Smooth muscle cell (in vitro differentiated cells): ENCODE data around the gene CTDSPL. TPM values are rescaled to one million over a fixed set of nuclear protein-coding genes. Genes with fewer than 3 reads are reported as not detected.

Experiments
- DNase-seq: peaks from one replicate; lab custom pipeline; 2025; ENCODE audit not compliant: unreplicated experiment; lab: John Stamatoyannopoulos, UW
- H2AFZ ChIP-seq: fragments of 200-600 bp; sonication (generic); 2 replicates; pipeline ENCODE4 v1.6.0; 2016; ENCODE audit warnings: antibody characterized with exemption, low read depth, mild to moderate bottlenecking
- H3F3A ChIP-seq: fragments of 200-600 bp; sonication (generic); 2 replicates; pipeline ENCODE4 v1.6.0; 2017; ENCODE audit warnings: antibody characterized with exemption, low read depth
- H3K27ac ChIP-seq: fragments of 200-600 bp; sonication (generic); 2 replicates; pipeline ENCODE4 v1.5.1; 2016; ENCODE audit warnings: low read depth, mild to moderate bottlenecking
- H3K27me3 ChIP-seq: fragments of 200-600 bp; sonication (generic); 2 replicates; pipeline ENCODE4 v1.6.1; 2016; ENCODE audit warnings: low read depth, mild to moderate bottlenecking
- H3K36me3 ChIP-seq: fragments of 200-600 bp; sonication (generic); 2 replicates; pipeline ENCODE4 v1.5.1; 2016; ENCODE audit warnings: low read depth
- H3K4me1 ChIP-seq: fragments of 200-600 bp; sonication (generic); 2 replicates; pipeline ENCODE4 v1.5.1; 2016; ENCODE audit warnings: low read depth
- H3K4me2 ChIP-seq: fragments of 200-600 bp; sonication (generic); 2 replicates; pipeline ENCODE4 v1.6.0; 2016; ENCODE audit warnings: mild to moderate bottlenecking
- H3K4me3 ChIP-seq: fragments of 200-600 bp; sonication (generic); 2 replicates; pipeline ENCODE4 v1.5.1; 2016; ENCODE audit warnings: mild to moderate bottlenecking
- H3K79me2 ChIP-seq: fragments of 200-600 bp; sonication (generic); 2 replicates; pipeline ENCODE4 v1.6.0; 2016; ENCODE audit warnings: low read depth, mild to moderate bottlenecking
- H3K9ac ChIP-seq: fragments of 200-600 bp; sonication (generic); 2 replicates; pipeline ENCODE4 v1.6.0; 2016; ENCODE audit warnings: low read depth
- H3K9me3 ChIP-seq: fragments of 200-600 bp; sonication (generic); replicated peaks from 2 replicates; pipeline ENCODE4 v1.5.1; 2016; ENCODE audit warnings: low read depth
- H4K20me1 ChIP-seq: fragments of 200-600 bp; sonication (generic); 2 replicates; pipeline ENCODE4 v1.6.0; 2016; ENCODE audit warnings: low read depth
- WGBS: methylation state at CpG from one replicate; pipeline ENCODE4 v1.1.7; 2016; ENCODE audit warnings: low lambda C conversion rate; 5-methylcytosine and 5-hydroxymethylcytosine counted together
- polyA plus RNA-seq: library from polyadenylated mRNA; unstranded; fragments of >200 nt; fragmentation: Nextera tagmentation; extraction: Ambion mirVana; gene quantifications from 2 replicates; pipeline ENCODE4 v1.2.1, GENCODE V29; 2016
- total RNA-seq: library from RNA; depleted of rRNA; stranded (reverse); fragments of >200 nt; gene quantifications from 2 replicates; pipeline ENCODE4 v1.2.3, GENCODE V29; 2014
- TF ChIP-seq, protein P1 (sequence below): fragments of 200-600 bp; sonication (generic); IDR thresholded peaks from 2 replicates; pipeline ENCODE4 v1.5.1; 2017; ENCODE audit warnings: borderline replicate concordance, mild to moderate bottlenecking, antibody characterized with exemption; ENCODE audit not compliant: insufficient read depth, poor library complexity, severe bottlenecking

CTDSPL gene
- total and polyA plus RNA-seq, 2 experiments from 2014 or later = 31.3 to 34.3 TPM

DNA sequence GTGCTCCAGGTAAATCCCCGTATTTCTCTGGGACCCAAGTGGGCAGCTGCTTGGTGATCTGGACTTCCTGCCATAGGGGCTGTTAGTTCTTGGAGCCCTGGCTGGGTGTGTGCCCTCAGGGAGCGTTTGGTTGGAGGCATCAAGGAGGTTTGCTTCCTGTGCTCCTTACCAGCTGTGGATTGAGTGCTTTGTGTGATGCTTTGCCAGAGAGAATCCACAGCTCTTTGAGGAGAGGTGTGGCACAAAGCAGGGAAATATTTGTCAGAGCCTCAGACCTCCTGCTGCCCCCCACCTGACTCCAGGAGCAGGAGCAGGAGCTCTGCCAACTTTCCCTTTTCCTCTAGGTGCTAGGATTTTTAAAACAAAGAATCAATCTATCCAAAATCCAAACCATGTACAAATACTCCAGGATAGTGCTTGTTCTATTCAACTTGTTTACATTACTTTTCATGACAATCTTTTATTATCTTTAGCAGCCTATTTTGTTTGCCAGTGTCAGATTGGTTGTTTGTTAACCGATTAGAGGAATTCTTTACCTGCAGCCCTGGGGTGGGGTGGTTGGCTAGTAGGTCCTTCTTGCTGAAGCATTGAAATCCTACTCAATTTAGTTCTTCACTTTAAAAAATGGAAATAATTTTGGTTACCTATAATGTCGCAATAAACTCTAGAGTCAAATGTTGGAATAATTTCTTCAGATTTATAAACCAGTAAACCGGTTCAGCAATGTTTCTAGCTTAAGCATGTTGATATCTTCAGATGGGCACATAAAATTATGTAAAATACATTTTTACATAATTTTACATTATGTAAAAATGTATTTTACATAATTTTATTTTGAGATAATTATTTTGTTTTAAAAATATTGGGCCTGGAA, 2.5 kb downstream of the CTDSPL start:
- no peak overlapping the region for H3K27ac ChIP-seq
- H3K9ac ChIP-seq = no peak overlapping the region
- TF ChIP-seq, protein P1, sequence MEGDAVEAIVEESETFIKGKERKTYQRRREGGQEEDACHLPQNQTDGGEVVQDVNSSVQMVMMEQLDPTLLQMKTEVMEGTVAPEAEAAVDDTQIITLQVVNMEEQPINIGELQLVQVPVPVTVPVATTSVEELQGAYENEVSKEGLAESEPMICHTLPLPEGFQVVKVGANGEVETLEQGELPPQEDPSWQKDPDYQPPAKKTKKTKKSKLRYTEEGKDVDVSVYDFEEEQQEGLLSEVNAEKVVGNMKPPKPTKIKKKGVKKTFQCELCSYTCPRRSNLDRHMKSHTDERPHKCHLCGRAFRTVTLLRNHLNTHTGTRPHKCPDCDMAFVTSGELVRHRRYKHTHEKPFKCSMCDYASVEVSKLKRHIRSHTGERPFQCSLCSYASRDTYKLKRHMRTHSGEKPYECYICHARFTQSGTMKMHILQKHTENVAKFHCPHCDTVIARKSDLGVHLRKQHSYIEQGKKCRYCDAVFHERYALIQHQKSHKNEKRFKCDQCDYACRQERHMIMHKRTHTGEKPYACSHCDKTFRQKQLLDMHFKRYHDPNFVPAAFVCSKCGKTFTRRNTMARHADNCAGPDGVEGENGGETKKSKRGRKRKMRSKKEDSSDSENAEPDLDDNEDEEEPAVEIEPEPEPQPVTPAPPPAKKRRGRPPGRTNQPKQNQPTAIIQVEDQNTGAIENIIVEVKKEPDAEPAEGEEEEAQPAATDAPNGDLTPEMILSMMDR = no peak
- no peak overlapping the region for H2AFZ ChIP-seq
- 75% methylated on average over 5 of the region's 5 CpGs for WGBS
- no peaks in the 10 kb centered on the region for H3K27me3 ChIP-seq
- H4K20me1 ChIP-seq = peaks cover 46% of the 10 kb centered on the region
- no peak overlapping the region for H3K4me2 ChIP-seq
- H3K79me2 ChIP-seq = peaks cover 60% of the 10 kb centered on the region
- H3F3A ChIP-seq = peaks cover 7% of the 10 kb centered on the region
- H3K4me3 ChIP-seq = peak overlapping the region; percentile 80
- H3K9me3 ChIP-seq = no peaks in the 10 kb centered on the region
- no peaks in the 10 kb centered on the region for H3K36me3 ChIP-seq
- peaks cover 8% of the 10 kb centered on the region for H3K4me1 ChIP-seq
- no peak for DNase-seq

DNA sequence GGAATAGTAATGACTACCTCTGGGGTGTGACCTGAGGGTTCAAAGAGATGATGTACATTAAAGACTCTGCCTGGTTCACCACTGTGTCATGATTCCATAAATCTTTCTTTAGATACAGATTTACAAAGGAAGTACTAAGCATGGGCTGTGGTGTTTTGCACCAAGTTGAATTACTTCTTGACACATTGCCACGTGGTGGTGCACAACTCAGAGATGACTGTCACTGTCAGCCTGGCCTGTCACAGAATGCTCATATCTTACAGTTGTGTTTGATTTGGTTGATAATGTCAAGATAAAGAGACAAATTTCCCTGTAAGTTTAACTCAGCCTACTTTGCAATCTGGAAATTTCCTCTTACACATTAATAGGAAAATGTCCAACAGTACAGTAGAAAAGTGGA, 3.2 kb downstream of the CTDSPL start:
- 25% methylated on average over 1 of the region's 1 CpG for WGBS
- H3K4me2 ChIP-seq = no peak overlapping the region
- H3K4me3 ChIP-seq = no peak overlapping the region
- H2AFZ ChIP-seq = no peak overlapping the region
- H3K36me3 ChIP-seq = no peaks in the 10 kb centered on the region
- H3K79me2 ChIP-seq = peaks cover 67% of the 10 kb centered on the region
- no peak overlapping the region for H3K27ac ChIP-seq
- no peak for DNase-seq
- H3K27me3 ChIP-seq = no peaks in the 10 kb centered on the region
- peaks cover 3% of the 10 kb centered on the region for H3F3A ChIP-seq
- no peak overlapping the region for H3K9ac ChIP-seq
- TF ChIP-seq, protein P1 = no peak
- H3K4me1 ChIP-seq = peaks cover 7% of the 10 kb centered on the region
- no peaks in the 10 kb centered on the region for H3K9me3 ChIP-seq
- H4K20me1 ChIP-seq = peaks cover 53% of the 10 kb centered on the region

DNA sequence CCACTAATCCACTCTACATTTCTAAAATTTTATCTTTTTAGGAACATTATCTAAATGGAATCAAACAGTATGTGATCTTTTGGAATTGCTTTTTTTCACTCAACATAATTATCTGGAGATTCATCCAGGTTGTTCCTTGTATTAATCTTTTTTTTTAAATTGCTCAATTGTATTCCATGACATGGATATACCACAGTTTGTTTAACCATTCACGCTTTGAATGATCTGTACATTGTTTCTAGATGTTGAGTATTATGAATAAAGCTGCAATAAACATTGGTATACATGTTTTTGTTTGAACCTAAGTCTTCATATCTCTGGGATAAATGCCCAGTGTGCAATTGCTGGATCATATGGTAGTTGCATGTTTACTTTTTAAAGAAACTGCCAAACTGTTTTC, 5.5 kb downstream of the CTDSPL start:
- TF ChIP-seq, protein P1 = no peak
- Histone ChIP-seq H3K9me3 (no peaks in the 10 kb centered on the region), H3K27ac (no peak overlapping the region)

More for the DNA sequence above, 5.5 kb downstream of the CTDSPL start:
- no peak overlapping the region for H2AFZ ChIP-seq
- peaks cover 62% of the 10 kb centered on the region for H4K20me1 ChIP-seq
- H3K9ac ChIP-seq = no peak overlapping the region
- peaks cover 4% of the 10 kb centered on the region for H3K4me1 ChIP-seq
- H3F3A ChIP-seq = no peaks in the 10 kb centered on the region
- DNase-seq = no peak
- no peaks in the 10 kb centered on the region for H3K36me3 ChIP-seq
- no peak overlapping the region for H3K4me3 ChIP-seq
- 91% methylated on average over 1 of the region's 1 CpG for WGBS
- H3K4me2 ChIP-seq = no peak overlapping the region
- no peaks in the 10 kb centered on the region for H3K27me3 ChIP-seq
- peaks cover 90% of the 10 kb centered on the region for H3K79me2 ChIP-seq
